ENCODE measurements around the gene ATP5F1D.

- TF ChIP-seq CTCF (IDR thresholded peaks at IDR 0.05) (no peak), EZH2 (IDR thresholded peaks at IDR 0.05; ENCODE audit: borderline replicate concordance, insufficient read depth, low read depth, low read length, poor library complexity, severe bottlenecking) (no peak)
Measured at GRCh38 chr19:1232652-1233072, 8.9 kb upstream of the ATP5F1D start.
